LHCN-M2 (cell line): ENCODE measurements around the gene DTNBP1. TPM values are rescaled to one million over a fixed set of nuclear protein-coding genes. Genes with fewer than 3 reads are reported as not detected.

Source experiments
- DNase-seq: peaks from one replicate; pipeline ENCODE4 v3.0.0-alpha.2; 2012; ENCODE audit warnings: low read depth
- total RNA-seq: library from RNA; depleted of rRNA; stranded (reverse); fragments of >200 nt; gene quantifications from 2 replicates; pipeline ENCODE4 v1.2.3, GENCODE V29; 2014

Gene DTNBP1
- total RNA-seq, 1 experiment from 2014 or later = 6.1 TPM

- no peak for DNase-seq
Measured at GRCh38 chr6:15515226-15515625, 147.6 kb downstream of the DTNBP1 start.

- no peak for DNase-seq
Measured at GRCh38 chr6:15513801-15514711, 148.8 kb downstream of the DTNBP1 start.

GRCh38 chr6:15513131-15513771 is 149.6 kb downstream of the DTNBP1 start:
- no peak for DNase-seq

GRCh38 chr6:15512721-15513120 is 150.1 kb downstream of the DTNBP1 start:
- DNase-seq = no peak

GRCh38 chr6:15512126-15512525 is 150.7 kb downstream of the DTNBP1 start:
- DNase-seq = no peak

- no peak for DNase-seq
Measured at GRCh38 chr6:15511248-15512125, 151.3 kb downstream of the DTNBP1 start.

- DNase-seq = no peak
Measured at GRCh38 chr6:15510536-15511247, 152.1 kb downstream of the DTNBP1 start.

- no peak for DNase-seq
Measured at GRCh38 chr6:15510121-15510520, 152.7 kb downstream of the DTNBP1 start.

- DNase-seq = no peak
Measured at GRCh38 chr6:15509335-15509933, 153.4 kb downstream of the DTNBP1 start.

- no peak for DNase-seq
Measured at GRCh38 chr6:15508931-15509330, 153.9 kb downstream of the DTNBP1 start.

GRCh38 chr6:15508441-15508871 is 154.4 kb downstream of the DTNBP1 start:
- no peak for DNase-seq

GRCh38 chr6:15507746-15508145 is 155.1 kb downstream of the DTNBP1 start:
- no peak for DNase-seq

- DNase-seq = no peak
Measured at GRCh38 chr6:15507221-15507620, 155.6 kb downstream of the DTNBP1 start.

GRCh38 chr6:15506066-15506465 is 156.8 kb downstream of the DTNBP1 start:
- no peak for DNase-seq

- DNase-seq = peak; percentile 25
Measured at GRCh38 chr6:15505463-15505918, 157.3 kb downstream of the DTNBP1 start.

- DNase-seq = peak; percentile 96
Measured at GRCh38 chr6:15504581-15505350, 158.1 kb downstream of the DTNBP1 start.

GRCh38 chr6:15504040-15504495 is 158.8 kb downstream of the DTNBP1 start:
- no peak for DNase-seq

GRCh38 chr6:15503346-15503680 is 159.5 kb downstream of the DTNBP1 start:
- no peak for DNase-seq

GRCh38 chr6:15502446-15503345 is 160.1 kb downstream of the DTNBP1 start:
- no peak for DNase-seq
